GM18508 (cell line): ENCODE data around the gene INPP5D.

Source experiments
- ATAC-seq: cut with Tn5 transposase; IDR thresholded peaks from one replicate; pipeline ENCODE4 v1.9.1; 2021; ENCODE audit warnings: moderate number of reproducible peaks; ENCODE audit not compliant: insufficient read depth, unreplicated experiment

INPP5D gene

DNA sequence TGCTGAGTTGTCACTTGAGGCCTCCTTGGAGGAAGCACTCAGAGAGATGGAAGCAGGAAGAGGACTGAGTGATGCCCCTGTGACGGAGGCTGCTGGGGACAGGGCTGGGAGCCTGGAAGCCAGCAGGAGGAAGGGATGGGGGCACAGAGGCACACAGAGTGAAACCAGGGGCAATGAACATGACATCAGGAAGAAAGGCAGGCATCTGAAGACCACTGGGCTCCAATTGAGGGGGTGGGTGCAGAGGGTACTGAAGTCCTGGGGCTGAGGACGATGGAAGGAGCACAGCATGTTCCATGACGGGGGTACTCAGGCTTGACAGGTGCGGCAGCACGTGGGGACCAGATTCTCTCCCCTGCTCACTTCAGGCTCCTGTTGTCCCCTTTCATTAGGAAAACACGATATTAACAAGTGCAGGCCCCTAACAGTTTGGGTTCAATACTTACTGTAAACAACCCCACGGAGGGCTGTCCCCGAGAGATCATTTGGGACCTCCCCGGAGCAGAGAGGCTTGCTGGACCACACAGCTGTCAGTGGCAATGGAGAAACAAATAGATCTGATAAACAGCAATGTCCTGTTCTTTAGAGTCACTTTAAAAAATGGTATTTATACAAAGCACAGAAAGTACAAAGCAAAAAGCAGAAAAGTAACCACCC, 8.7 kb downstream of the INPP5D start:
- no peak for ATAC-seq

DNA sequence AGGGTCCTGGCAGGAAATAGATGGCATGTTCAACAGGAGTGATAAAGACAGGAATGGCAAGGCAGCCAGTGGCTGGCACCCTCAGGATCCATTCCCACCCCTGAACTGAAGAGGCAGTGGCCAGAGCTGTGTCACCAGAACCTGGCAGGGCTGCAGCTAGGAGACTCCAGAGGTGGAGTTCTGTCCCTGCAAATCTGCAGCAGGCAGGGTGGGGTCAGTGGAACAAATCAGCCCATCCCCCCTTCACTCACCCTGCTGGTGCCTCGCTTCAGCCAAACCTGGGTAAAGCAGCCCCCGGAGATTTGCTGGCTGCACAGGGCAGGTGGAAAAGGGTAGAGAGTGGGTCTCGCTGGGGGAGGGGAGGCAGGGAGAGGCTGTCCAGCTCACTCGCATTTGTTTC, 12.7 kb downstream of the INPP5D start:
- no peak for ATAC-seq

GRCh38 chr2:233074106-233074505, 14.0 kb downstream of the INPP5D start:
- no peak for ATAC-seq

DNA sequence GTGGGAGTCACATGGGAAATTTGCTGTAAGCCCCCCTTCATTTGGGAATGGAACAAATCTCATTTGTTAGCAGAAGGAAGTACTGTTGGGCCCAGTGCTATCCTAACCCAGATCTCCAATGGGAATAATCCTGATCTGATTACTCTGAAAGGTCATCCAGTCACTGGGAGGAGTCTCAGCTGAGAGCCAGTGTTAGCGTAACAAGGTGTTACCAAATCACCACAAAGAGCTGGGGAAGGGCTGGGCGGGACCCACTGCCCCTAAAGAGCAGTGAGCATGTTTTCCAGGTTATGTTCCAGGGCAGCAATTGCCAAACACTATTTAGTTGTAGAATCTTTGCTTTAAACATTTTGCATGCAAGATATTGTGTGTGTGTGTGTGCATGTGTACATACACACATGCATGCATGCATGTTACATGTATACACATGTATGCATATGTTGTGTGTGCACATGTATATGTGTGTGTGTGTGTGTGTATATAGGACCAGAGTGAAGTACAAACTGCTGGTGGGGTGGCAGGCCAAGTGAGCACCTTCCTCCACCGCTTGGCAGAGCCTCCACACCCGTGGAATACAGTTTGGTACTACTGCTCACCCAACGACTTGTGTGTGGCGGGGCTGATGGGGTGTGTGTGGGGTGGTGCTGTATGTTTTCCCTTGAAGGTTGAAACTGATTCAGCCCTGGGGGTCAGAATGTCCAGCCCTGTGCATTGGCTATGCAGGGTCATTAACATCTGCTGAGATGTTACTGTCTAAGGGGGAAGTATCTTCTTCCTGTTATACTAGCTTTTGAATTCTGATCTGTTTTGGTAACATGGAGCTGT, 15.2 kb downstream of the INPP5D start:
- ATAC-seq: peak; percentile 12

DNA sequence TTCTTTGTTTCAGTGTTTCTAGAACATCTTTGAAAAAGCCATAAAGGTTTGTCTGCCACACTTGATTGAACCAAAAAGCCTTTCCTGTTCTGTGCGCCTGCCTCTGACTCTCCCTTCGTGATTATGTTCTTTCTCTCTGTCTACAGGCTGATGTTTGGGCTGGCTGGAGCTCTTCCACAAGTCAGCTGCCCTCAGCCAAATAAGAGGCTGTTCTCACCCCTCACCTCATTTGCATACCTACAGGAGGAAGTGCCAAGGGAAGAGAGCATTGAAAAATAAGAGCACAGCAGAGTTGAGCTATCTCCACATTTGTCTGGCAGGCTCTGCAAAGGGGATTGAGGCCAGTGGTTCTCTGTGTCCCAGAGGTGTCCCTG, 15.8 kb downstream of the INPP5D start:
- peak; percentile 32 for ATAC-seq

- ATAC-seq: no peak
Observed at GRCh38 chr2:233076749-233077148, 16.6 kb downstream of the INPP5D start.

GRCh38 chr2:233079473-233079877, 19.3 kb downstream of the INPP5D start:
- peak; percentile 26 for ATAC-seq

GRCh38 chr2:233079953-233080835, 20.1 kb downstream of the INPP5D start:
- no peak for ATAC-seq

GRCh38 chr2:233080836-233081229, 20.7 kb downstream of the INPP5D start:
- ATAC-seq: no peak

DNA sequence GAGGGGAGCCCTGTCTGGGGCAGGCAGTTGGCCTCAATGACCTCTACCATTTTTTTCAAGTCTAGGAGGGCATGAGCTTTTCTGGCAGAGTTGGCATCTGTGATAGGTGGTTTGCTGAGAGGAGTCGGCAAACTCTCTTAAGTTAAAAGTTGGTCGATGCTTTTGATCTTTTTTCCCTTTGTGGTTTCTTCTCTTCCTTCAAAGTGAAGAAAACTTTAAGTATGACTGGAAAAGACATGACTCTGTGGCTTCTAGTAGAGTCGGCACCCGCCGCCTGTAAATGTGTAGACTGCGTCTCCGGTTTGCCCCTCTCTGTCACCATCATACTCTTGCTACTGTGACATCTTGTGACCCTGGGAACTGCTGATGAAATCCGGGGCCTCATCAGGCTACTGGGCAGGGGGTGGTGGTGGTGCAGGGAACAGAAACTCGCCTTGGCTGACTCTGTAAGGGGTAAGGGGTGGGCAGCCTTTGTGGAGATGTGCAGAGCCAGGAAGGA, 21.1 kb downstream of the INPP5D start:
- ATAC-seq: no peak

DNA sequence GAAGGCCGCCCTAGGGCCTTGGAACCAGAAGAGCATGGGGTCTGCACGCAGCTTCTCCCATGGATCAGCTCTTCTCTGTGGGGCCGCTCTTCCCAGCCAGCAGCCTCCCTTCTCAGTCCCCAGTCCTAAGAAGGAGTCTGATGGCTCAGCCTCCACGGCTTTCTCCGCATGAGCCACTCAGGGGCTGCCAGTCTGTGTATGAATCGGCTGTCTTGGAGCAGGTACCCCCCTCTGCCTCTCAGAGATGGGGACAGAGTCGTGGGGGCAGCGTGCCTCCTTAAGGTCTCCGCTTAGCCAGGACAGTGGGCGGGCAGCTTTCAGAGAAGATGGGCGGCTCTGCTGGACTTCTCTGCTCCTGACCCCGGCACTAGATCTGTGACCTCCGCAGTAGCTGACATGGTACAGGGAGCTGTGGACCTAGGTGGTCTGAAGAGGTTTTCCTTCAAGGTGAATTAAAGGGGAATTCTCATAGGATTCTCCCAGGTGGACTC, 21.6 kb downstream of the INPP5D start:
- peak; percentile 0 for ATAC-seq

GRCh38 chr2:233082222-233082930, 22.2 kb downstream of the INPP5D start:
- peak; percentile 37 for ATAC-seq

DNA sequence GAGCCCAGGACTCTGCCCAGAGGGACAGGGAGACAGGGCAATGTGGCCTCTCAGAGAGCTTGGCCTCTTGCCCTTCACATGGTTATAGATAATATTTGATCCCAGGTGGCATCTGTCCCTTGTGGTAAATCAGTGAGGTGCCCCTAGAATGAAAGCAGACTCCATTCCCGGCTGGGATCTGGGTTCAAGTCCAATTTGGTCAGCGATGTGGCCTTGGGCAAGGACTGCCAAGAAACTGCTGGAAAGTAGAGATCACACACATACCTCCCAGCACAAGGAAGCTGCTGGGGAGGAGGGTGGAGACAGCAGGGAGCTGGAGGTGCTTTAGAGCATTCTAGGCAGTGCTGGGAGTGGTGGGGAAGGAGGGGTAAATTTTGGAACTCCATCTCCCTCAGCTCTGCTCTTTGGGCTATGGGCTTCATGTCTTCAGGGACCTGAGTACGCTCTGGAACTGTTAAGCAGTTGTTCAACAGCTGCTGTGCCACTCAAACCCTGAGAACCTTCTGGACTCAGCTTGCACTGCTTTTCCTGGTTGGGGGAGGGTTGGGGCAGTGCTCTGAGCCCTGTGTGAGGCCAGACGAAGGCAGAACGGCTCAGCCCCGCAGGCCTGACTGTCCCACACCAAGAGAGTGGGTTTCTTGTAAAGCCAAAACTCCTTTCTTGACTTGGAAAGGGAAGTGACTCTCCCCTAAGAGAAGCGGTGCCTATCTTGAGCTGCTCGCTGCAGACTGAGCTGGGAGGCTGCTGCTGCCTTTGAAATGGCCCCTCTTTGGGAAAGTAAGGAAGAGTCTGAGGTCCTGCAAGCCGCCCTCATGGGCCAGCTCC, 23.0 kb downstream of the INPP5D start:
- no peak for ATAC-seq

DNA sequence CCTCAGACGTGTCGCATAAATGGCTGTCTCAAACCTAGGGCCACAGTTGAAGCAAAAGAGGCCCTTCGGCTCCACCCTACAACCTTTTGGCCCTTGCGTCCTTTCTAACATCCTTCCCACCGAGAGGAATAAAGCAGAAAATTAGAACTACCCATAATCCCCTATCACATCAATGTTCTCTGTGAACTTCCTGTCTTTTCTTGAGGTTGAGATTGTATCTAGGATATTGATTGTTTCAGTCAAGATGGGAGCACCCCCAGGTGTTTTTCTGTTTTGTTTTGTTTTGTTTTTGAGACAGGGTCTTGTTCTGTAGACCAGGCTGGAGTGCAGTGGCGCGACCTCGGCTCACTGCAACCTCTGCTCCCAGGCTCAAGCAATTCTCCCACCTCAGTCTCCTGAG, 23.6 kb downstream of the INPP5D start:
- ATAC-seq: no peak

GRCh38 chr2:233084488-233084887, 24.3 kb downstream of the INPP5D start:
- no peak for ATAC-seq

GRCh38 chr2:233085037-233085838, 25.1 kb downstream of the INPP5D start:
- ATAC-seq: no peak

DNA sequence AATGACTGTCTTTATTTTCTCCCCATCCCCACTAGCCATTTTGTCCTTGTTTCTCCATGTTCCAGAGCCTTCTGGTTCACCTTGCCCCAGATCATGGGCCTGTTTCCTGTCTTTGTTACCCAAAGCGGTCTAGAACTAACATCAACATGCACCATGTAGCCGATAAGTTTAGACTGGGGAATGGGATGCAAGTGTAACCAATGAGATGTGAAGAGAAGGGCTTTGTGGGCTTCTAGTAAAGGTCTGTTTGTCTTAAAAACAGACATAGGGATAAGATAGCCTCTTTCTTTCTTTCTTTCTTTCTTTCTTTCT, 25.7 kb downstream of the INPP5D start:
- no peak for ATAC-seq

- no peak for ATAC-seq
Observed at GRCh38 chr2:233087713-233088112, 27.6 kb downstream of the INPP5D start.

GRCh38 chr2:233088972-233089345, 28.8 kb downstream of the INPP5D start:
- ATAC-seq: no peak
